SK-N-MC (cell line): ENCODE measurements around the gene ST3GAL4.

ENCODE experiments used
- DNase-seq: peaks from one replicate; pipeline ENCODE4 v3.0.0-alpha.2; 2011; ENCODE audit warnings: low read depth, low spot score
- H3K27ac ChIP-seq: fragments of 200-600 bp; sonication (generic); 2 replicates; pipeline ENCODE4 v1.5.1; 2016; ENCODE audit warnings: mixed run types
- H3K36me3 ChIP-seq: fragments of 200-600 bp; sonication (generic); 2 replicates; pipeline ENCODE4 v1.6.1; 2017; ENCODE audit warnings: antibody characterized with exemption, low read length, mixed read lengths; ENCODE audit not compliant: insufficient read depth
- H3K4me3 ChIP-seq: fragments of 200-600 bp; sonication (generic); 2 replicates; pipeline ENCODE4 v1.5.1; 2016
- H3K9ac ChIP-seq: fragments of 200-600 bp; sonication (generic); 2 replicates; pipeline ENCODE4 v1.8.0; 2017; ENCODE audit warnings: mixed run types, mixed read lengths; ENCODE audit not compliant: insufficient read length
- H3K9me3 ChIP-seq: fragments of 200-600 bp; sonication (generic); 2 replicates; pipeline ENCODE4 v1.6.1; 2017; ENCODE audit warnings: low read depth, mild to moderate bottlenecking, antibody characterized with exemption, low read length, moderate library complexity, mixed read lengths
- EZH2 ChIP-seq: fragments of 200-600 bp; sonication (generic); IDR thresholded peaks from one replicate; pipeline ENCODE4 v1.6.1; 2017; ENCODE audit warnings: antibody characterized with exemption
- FOXP2 ChIP-seq: optimal IDR thresholded peaks from 2 replicates; pipeline ENCODE3; 2011; ENCODE audit warnings: mild to moderate bottlenecking, moderate library complexity; ENCODE audit not compliant: insufficient read depth; ENCODE audit errors: extremely low read length, control extremely low read depth
- POLR2AphosphoS5 ChIP-seq: IDR thresholded peaks from 2 replicates; pipeline ENCODE4 v1.6.1; 2012; ENCODE audit warnings: mild to moderate bottlenecking, low read depth, low read length, borderline replicate concordance

ST3GAL4 gene

GRCh38 chr11:126313826-126314225 lies 41.7 kb upstream of the ST3GAL4 start:
- H3K27ac ChIP-seq = no peak overlapping the region
- DNase-seq = no peak
- no peak overlapping the region for H3K9ac ChIP-seq
- H3K36me3 ChIP-seq = peaks cover 6% of the 10 kb centered on the region; the same call in 1 of the 2 replicates
- H3K4me3 ChIP-seq = no peak overlapping the region
- TF ChIP-seq FOXP2 = no peak
- TF ChIP-seq EZH2 = no peak
- no peak for TF ChIP-seq POLR2AphosphoS5
- H3K9me3 ChIP-seq = no peaks in the 10 kb centered on the region

DNA sequence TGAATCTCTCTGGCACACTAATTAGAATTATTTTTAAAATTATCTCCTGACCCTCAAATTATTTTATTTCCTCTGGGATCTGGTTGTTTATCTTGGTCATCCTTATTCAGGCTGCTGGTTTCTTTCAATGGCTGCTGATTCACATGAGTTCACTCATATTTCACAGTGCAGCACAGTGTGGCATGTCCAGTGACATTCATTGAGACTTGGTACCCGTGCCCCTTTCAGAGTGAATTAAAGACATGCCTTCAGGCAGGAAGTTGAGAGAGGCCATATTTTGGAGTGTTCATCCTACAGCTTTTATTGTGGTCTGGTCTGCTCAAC lies 38.1 kb upstream of the ST3GAL4 start:
- no peak overlapping the region for H3K4me3 ChIP-seq
- H3K27ac ChIP-seq = no peak overlapping the region
- TF ChIP-seq FOXP2 = no peak
- no peak for TF ChIP-seq POLR2AphosphoS5
- no peak for TF ChIP-seq EZH2
- no peaks in the 10 kb centered on the region for H3K9me3 ChIP-seq
- no peak for DNase-seq
- peaks cover 6% of the 10 kb centered on the region; the same call in 1 of the 2 replicates for H3K36me3 ChIP-seq
- H3K9ac ChIP-seq = no peak overlapping the region

DNA sequence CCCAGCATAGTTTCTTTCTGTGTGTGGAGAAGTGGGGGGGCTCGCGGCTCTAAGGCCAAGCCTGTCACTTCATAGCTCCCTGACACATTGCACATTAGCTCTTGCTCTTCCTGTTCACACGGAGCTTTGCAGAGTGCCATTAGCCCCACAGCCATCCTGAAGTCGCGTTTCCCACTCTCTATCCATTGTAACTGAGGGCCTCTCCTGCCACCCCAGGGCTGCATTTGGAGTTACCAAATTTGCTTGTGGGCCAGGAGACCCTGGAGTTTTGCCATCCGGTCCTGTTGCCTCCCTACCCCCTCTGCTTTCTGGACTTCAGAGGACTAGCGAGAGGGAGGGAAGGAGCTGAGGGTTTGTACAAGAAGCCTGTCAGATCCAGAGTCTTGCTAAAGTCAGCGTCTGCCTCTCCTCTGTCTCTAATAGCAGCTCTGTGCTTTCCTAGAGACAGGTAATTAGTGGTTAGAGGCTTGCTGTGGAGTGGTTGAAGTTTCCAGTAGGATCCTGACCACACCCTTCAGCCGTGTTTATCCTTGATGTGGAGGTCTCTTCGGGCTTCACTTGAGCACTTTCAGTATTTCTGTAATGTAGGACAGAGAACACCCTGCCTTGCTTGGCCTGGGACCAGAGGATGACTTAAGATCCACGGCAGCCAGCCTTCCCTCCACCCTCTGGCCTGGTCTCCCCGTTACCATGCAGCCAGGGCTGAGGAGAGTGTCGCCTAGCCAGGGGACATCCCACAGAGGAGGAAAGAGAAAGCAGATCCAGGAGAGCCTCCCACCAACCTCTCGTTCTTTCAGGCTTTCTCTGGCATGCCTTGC lies 37.5 kb upstream of the ST3GAL4 start:
- DNase-seq = no peak
- Histone ChIP-seq H3K4me3 (0 out of 2 replicates have a peak overlapping the region, but pooled peaks have one; percentile 12), H3K27ac (peak overlapping the region; percentile 72), H3K9me3 (no peaks in the 10 kb centered on the region), H3K9ac (no peak overlapping the region), H3K36me3 (peaks cover 6% of the 10 kb centered on the region; the same call in 1 of the 2 replicates)
- TF ChIP-seq FOXP2 (no peak), EZH2 (no peak), POLR2AphosphoS5 (no peak)

GRCh38 chr11:126318574-126319373 lies 36.7 kb upstream of the ST3GAL4 start:
- TF ChIP-seq POLR2AphosphoS5 = no peak
- peak; percentile 77 for TF ChIP-seq FOXP2
- DNase-seq = peak; percentile 73
- Histone ChIP-seq H3K4me3 (no peak overlapping the region), H3K9me3 (no peaks in the 10 kb centered on the region), H3K27ac (peak overlapping the region; percentile 72), H3K9ac (no peak overlapping the region), H3K36me3 (peaks cover 6% of the 10 kb centered on the region; the same call in 1 of the 2 replicates)

DNA sequence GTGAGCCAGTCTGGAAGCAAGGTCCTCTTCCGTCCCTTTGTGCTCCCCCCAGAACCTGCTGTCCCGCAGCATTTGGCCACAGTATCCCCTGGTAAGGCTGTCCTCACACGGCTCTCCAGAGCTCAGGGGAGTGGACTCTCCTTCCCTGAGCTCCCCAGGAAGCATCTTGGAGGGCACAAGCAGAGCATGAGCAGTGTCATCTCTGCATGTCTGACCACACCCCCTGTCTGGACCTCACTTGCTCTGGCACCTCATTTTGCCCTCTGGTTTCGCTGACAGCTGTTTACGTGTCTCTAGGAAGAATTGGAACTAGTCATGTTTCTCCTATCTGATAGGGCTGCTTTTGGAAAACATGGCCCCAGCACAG lies 36.1 kb upstream of the ST3GAL4 start:
- peak overlapping the region; percentile 72; the same call in 1 of the 2 replicates for H3K27ac ChIP-seq

DNA sequence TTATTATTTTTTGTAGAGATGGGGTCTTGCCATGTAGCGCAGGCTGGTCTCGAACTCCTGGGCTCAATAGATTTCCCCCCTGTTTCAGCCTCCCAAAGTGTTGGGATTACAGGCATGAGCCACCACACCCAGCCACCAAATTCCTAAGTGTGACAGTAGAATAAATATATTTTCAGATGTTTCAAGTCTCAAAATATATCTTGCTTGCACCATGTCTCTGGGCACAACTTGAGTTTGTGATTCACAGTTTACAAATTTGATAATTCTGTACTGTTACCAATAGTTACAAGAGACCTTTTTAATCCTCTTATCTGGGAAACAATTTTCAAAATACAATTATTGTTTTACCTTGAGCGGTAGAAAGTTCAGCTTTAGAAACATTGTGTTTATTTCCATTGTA lies 32.5 kb upstream of the ST3GAL4 start:
- DNase-seq = no peak
- Histone ChIP-seq H3K27ac (no peak overlapping the region), H3K9ac (no peak overlapping the region), H3K36me3 (no peaks in the 10 kb centered on the region), H3K9me3 (no peaks in the 10 kb centered on the region), H3K4me3 (no peak overlapping the region)
- TF ChIP-seq EZH2 = no peak
- no peak for TF ChIP-seq POLR2AphosphoS5
- TF ChIP-seq FOXP2 = no peak

More for the DNA sequence above, 36.1 kb upstream of the ST3GAL4 start:
- TF ChIP-seq FOXP2 (no peak), EZH2 (no peak), POLR2AphosphoS5 (no peak)
- DNase-seq = no peak
- H3K9ac ChIP-seq = no peak overlapping the region
- H3K9me3 ChIP-seq = no peaks in the 10 kb centered on the region
- peaks cover 3% of the 10 kb centered on the region; the same call in 1 of the 2 replicates for H3K36me3 ChIP-seq
- H3K4me3 ChIP-seq = no peak overlapping the region

DNA sequence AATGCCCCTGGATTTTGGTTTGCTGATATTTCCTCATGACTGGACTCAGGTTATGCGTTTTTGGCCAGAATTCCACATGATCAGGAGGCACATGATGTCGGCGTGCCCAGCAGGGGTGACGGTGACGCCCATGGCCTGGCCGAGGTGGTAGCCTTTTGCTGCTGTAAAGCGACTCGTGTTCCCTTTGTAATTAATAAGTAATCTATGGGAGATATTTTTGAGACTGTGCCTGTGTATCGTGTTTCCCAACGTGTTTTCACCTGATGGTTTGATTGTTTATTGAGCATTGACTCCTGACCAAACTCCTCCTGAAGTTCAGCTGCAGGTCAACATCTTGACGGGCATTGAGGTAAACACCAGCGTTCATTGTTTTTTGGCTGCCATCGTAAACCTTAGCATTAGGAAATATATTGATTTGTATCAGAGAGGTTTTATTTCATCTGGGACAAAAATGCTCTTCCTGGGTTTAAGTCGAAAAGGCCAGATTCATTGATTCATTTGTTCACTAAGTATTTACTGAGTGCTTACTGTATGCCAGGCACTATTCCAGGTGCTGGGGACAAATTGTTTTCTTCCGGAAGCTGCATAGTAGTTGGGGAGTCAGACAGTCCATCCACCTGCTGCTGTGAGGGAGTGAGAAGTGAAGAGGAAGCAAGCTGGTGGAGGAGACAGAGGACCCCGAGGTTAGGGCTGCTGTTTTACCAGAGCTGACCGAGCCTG lies 28.0 kb upstream of the ST3GAL4 start:
- TF ChIP-seq FOXP2 (no peak), EZH2 (no peak), POLR2AphosphoS5 (no peak)
- no peak for DNase-seq

DNA sequence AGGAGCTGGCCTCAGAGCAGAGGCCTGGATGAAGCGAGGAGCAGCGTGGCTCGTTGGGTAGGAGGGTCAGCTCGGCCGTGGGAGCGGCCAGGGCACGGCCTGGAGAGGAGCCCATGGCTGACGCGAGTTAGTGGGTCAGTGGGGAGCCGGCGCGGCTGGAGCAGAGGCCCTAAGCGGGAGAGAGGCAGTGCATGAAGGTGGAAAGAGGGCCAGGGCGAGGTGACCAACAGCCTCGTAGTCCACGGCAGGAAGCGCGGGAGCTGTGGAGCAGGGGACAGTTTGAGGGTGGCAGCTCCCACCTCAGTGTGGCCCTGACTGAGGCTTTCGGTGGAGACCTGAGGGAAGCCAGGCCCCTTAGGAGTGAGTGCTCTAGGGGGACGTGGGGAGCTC lies 27.5 kb upstream of the ST3GAL4 start:
- Histone ChIP-seq H3K9me3 (no peaks in the 10 kb centered on the region), H3K4me3 (no peak overlapping the region), H3K36me3 (no peaks in the 10 kb centered on the region), H3K27ac (no peak overlapping the region), H3K9ac (no peak overlapping the region)
- TF ChIP-seq POLR2AphosphoS5 (no peak), FOXP2 (no peak), EZH2 (no peak)
- no peak for DNase-seq

More for the DNA sequence above, 28.0 kb upstream of the ST3GAL4 start:
- Histone ChIP-seq H3K9me3 (no peaks in the 10 kb centered on the region), H3K9ac (no peak overlapping the region), H3K27ac (no peak overlapping the region), H3K36me3 (no peaks in the 10 kb centered on the region), H3K4me3 (no peak overlapping the region)
